Globus pallidus (tissue), 1 donor: ENCODE measurements around the gene TRIM8.

ENCODE experiments used
- DNase-seq: peaks from one replicate; pipeline ENCODE4 v3.0.0-alpha.2; 2015; ENCODE audit warnings: low spot score

TRIM8 gene

GRCh38 chr10:102633287-102633686, 11.0 kb upstream of the TRIM8 start:
- DNase-seq: no peak

GRCh38 chr10:102633848-102634247, 10.4 kb upstream of the TRIM8 start:
- no peak for DNase-seq

DNA sequence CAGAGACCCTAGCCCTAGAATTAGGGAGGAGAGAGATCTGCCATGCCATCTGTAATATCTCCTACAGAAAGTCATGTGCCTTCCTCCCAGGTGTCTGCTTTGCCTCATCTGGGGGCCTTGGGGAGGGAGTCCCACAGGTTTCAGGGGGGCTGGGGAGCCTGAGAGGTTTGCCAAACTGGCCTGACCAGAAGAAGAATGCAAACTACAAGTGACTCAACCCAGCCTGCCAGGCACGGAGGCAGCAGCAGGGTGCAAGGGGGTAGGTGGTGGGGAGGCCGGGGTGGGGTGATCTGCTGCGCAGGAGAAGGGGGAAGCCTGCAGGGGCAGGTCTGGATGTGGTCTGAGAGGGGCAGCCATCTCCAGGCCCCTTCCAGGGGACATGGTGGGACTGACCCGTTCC, 9.6 kb upstream of the TRIM8 start:
- no peak for DNase-seq

DNA sequence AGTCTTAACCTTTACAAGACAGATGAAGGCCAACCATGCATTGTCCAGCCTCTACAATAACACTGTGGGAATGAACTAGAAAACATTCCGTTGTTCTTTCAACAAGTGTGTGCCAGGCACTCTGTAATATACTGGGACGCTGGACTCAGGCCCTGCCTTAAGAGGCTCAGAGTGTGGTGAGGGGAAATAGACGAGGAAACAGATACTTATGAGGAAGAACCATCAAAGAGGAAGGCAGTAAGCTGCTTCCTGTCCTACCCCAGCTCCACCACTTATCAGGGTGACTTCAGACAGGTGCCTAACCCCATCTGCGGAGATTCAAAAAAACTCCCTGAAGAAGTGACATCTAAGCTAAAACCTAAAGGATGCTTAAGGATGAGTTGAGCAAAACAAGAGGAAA, 8.9 kb upstream of the TRIM8 start:
- no peak for DNase-seq

GRCh38 chr10:102639537-102639936, 4.7 kb upstream of the TRIM8 start:
- DNase-seq: no peak

DNA sequence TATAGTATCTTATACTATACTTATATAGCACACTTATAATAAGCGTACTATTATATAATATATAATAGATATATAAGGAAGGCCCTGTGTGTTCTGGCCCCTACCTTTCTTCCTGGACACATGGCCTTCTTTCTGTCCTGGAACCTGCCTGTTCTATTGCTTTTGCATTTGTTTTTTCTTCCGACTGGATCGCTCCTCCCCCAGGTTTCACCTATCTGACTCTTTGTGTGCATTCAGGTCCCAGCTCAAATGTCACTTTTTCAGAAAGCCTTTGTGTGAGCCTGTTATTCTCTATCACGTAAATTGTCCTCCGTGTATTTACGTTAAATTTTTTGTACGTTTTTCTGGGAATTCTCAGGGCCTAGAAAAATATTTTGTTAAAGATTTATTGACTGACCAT, 2.9 kb upstream of the TRIM8 start:
- no peak for DNase-seq

GRCh38 chr10:102641880-102642735, 2.2 kb upstream of the TRIM8 start:
- DNase-seq: peak; percentile 99

DNA sequence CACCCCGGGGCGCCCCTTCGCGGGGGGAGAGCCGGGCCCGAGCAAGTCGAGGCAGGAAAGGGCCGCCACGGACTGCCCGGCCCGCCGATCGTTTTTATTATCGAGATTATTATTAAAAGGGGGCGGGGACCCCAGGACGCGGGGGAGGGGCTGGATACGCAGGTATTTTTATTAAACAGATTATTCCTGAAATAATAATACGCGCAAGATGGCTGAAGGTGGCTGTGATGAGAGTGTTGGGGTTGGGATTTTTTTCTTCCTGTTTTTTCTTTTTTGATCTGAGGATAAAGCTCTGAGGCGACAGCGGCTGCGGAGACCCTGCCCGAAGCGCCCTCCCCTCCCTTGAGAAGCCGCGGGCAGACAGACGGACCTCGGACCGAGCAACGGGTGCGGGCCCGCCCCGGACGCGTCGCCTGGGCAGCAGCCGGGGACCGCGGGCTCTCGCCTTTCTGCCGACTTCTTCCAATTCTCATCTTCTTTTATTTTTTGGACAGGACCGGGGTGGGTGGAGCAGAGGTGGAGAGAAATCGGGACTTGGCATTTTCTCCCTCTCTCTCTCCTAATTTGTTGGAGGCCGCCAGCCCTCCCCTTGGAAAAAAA, 1.4 kb upstream of the TRIM8 start:
- DNase-seq: peak; percentile 70

DNA sequence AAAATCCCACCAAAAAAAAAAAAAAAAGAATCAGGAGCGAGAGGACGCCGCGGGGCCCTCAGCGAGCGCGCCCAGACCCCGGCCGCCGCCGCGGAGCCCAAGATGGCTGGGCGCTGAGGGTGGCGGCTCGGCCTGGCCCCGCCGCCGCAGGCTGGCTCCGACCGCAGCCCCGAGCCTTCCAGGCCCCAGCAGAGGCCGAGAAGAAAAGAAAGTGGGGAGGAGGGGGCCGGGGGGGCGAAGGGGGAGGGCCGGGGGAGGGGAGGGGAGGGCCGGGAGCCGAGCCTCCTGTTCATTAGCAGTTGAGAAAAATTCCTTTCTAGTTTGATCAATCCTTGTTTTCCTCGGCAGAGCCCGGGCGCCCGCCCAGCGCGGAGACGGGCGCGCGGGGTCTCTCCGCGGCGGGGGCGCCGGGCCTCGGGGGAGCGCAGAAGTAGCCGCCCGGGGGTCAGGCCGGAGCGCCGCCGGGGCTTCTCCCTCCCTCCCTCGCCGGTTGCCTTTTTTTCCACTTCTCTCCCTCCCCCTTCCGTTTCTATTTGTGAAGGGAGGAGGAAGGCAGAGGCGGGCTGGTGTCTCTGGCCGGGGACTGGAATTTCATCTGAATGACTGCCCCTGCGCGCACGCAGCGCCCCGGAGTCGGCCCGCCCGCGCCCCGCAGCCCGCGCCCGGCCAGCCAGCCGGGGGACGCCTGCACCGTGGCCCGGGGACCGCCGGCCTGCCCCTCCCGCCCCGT, 778 bp upstream of the TRIM8 start:
- peak; percentile 88 for DNase-seq

DNA sequence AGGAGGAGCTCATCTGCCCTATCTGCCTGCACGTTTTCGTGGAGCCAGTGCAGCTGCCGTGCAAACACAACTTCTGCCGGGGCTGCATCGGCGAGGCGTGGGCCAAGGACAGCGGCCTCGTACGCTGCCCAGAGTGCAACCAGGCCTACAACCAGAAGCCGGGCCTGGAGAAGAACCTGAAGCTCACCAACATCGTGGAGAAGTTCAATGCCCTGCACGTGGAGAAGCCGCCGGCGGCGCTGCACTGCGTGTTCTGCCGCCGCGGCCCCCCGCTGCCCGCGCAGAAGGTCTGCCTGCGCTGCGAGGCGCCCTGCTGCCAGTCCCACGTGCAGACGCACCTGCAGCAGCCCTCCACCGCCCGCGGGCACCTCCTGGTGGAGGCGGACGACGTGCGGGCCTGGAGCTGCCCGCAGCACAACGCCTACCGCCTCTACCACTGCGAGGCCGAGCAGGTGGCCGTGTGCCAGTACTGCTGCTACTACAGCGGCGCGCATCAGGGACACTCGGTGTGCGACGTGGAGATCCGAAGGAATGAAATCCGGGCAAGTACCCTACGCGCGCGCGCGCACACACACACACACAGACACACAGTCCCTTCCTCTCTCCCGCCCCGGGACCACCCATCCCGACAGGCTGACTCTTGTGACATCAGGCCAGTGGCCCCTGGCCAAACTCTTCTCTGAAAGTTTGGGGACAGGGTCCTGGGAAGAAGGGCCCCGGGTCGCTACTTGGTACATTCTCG, 538 bp downstream of the TRIM8 start:
- DNase-seq: peak; percentile 79

GRCh38 chr10:102645388-102645740, 1.1 kb downstream of the TRIM8 start:
- peak; percentile 92 for DNase-seq

- peak; percentile 73 for DNase-seq
Measured at GRCh38 chr10:102645741-102646609, 1.7 kb downstream of the TRIM8 start.

DNA sequence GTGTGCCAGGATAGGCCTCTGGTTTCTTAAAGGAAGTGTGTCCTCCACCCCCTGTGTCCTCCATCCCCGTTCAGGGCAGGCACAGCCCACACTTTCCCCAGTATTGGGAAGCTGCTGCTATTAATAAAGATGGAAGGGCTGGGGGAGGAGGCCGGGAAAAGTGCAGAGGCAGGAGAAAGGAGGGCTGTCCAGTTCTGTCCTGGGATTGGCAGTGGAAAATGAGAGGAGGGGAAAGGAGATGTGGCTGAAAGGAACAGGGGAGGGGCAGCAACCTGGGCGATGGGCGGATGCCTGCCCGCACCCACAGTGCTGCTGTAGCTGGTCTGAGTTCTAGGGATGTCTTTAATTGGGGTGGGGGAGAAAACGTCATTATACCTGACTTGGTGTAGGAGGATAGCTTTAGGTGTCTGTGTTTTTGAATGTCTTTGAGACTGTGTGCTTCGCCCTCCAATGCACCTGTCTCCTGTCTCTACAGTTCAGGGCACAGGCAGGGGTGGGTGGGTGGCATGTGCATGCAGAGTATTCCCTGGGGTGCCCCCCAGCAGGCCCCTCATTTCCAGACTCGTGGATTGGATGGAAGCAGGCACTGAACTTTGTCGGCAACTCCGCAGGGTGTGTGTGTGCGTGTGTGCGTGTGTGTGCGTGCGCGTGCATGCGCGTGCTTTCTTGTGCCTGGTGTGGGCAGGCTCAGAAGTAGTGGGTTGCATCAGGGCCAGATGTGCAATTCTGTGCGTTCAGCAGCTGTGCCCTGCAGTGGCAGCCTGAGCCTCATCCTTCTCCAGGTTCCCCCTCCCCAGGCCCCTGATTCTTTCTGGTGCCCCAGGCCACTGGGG, 2.5 kb downstream of the TRIM8 start:
- DNase-seq: peak; percentile 51

DNA sequence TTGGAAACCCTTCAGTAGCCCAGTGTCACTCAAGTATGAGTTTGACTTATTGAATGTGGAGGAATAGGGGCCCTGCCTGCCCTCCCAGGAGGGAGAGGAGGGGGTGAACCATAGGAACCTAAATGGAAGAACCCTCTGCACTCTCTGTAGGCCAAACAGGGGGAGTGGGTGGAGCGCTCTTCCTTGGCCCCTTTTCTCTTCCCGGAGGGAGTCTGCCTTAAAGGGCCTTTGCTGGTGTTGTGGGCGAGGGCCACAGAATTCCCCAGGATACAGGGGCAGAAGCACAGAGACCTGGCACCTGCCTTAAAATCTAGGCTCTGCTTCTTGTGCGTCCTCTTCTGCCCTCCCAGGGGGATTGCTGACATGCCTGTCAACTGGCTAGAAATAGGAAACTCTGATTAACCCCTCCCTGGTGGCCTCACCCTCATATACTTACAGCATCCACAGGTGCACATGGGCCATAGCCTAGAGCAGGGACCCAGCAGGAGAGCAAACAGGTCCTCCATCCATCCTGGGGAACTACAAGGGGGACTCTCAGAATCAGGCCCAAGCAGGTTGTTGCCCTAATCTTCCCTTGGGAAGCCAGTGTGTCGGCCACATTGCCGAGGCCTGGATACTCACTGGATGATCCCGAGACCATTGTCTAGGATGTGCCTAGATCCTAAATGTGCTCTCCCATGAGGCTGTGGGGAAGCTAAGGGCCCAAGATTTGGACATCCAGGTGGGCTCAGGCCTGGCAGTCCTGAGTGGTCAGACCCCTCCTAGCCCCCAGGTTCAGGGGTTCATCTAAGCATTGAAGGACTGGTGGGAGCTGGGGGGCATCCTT, 3.4 kb downstream of the TRIM8 start:
- no peak for DNase-seq

GRCh38 chr10:102648269-102648888, 4.1 kb downstream of the TRIM8 start:
- DNase-seq: no peak

DNA sequence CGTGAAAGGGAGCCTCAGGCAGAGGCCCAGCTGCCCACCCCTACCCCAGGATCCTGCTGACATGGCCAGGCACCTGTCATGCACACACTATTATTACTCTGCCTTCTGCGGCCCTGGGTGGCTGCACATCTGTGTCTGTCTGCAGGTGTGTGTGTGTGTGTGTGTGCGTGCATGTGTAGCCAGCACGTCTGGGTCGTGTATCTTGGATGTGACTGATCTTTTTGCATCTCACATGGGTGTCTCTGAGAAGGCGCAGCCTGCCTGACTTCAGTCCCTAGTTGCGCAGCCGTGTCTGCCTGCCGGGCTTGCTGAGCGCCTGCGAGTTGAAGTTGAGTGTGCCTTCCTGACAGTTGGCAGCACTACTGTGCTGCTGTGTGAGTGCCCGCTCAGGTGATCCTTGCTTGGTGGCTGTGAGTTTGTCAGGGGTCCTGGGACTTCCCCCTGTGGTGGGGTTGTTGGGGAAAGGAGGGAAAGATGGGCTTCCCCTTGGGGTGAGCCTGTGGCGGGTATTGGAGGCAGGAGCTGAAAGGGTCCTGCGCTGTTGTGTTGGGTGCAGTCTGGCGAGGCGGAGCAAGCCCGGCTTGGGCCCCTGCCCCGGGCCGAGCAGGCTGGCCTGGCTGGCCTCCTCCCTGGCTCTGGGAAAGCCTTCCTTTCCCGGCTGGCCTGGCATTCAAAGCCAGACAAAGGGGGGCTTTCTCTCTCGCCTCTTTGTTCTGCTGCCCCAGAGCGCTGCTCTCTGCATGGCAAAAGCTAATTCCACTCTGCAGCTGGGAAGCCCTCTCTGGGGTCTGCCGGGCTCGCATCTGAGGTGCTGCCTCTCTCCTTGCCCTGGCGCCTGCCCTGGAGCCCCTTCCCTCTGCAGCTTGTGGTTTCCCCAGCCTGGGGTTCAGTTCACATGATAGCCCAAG, 4.9 kb downstream of the TRIM8 start:
- peak; percentile 90 for DNase-seq

DNA sequence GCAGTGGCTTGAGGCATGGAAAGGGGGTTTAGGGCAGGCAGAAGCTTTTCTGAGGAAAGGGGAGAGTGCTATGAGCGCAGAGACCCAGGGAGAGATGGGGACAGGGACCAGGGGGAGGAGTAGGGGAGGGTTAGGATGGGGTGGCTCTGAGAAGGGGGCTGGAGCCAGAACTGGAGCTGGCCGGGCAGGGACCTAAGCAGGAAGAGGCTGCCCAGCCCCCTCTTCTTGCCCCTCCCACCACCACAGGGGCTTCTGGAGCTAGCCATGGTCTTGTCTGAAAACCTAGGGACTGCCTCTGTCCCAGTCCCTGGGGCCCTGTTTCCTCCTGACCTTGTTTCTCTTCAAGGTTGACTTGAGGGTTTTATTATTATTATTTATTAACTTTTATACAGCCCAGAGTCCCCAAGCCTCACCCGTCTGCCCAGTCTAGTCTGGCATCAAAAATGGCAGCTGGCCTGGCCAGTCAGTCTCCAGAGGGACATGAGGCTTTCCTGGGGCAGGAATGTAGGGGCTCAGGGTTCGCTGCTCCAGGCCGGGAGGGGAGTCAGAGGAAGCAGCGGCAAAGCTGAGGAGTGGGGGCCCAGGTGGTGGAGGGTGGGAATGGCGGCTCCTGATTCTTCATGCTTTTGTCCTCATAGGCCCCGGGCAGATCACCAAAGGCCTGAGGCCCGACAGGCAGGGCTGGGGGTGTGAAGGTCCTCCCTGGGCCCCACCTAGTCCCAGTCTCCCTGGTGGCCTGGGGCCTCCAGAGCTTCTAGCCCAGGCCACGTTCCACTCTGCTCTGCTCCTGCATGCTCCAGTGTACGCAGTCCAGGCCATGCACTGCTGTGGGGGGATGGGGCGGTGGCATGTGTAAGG, 5.7 kb downstream of the TRIM8 start:
- no peak for DNase-seq
